DOHH2 (cell line): ENCODE results near the gene COL5A2.

ENCODE experiments used
- H3F3A ChIP-seq: fragments of 200-600 bp; sonication (generic), shearing (Covaris generic); 2 replicates; pipeline ENCODE4 v1.6.0; 2016; ENCODE audit warnings: antibody characterized with exemption, mild to moderate bottlenecking; ENCODE audit not compliant: control insufficient read depth, insufficient read depth
- H3K27ac ChIP-seq: fragments of 200-600 bp; sonication (generic); 2 replicates; pipeline ENCODE4 v1.5.1; 2014; ENCODE audit warnings: low read depth, mild to moderate bottlenecking, low read length, moderate library complexity
- H3K27me3 ChIP-seq: fragments of 200-600 bp; sonication (generic); 2 replicates; pipeline ENCODE4 v1.6.1; 2014; ENCODE audit warnings: mild to moderate bottlenecking, low read length, mixed read lengths; ENCODE audit not compliant: control insufficient read depth
- H3K36me3 ChIP-seq: fragments of 200-600 bp; sonication (generic); 2 replicates; pipeline ENCODE4 v1.6.1; 2014; ENCODE audit warnings: mild to moderate bottlenecking, low read length, moderate library complexity, mixed read lengths; ENCODE audit not compliant: control insufficient read depth
- H3K4me1 ChIP-seq: fragments of 200-600 bp; sonication (generic); 2 replicates; pipeline ENCODE4 v1.6.1; 2014; ENCODE audit warnings: mild to moderate bottlenecking, low read length, mixed read lengths; ENCODE audit not compliant: control insufficient read depth
- H3K4me2 ChIP-seq: fragments of 200-600 bp; sonication (generic); 2 replicates; pipeline ENCODE4 v1.6.0; 2014; ENCODE audit warnings: mild to moderate bottlenecking, low read length, moderate library complexity
- H3K4me3 ChIP-seq: fragments of 200-600 bp; sonication (generic); 2 replicates; pipeline ENCODE4 v1.5.1; 2014; ENCODE audit warnings: mild to moderate bottlenecking, low read length, mixed read lengths
- H3K79me2 ChIP-seq: fragments of 200-600 bp; sonication (generic); 2 replicates; pipeline ENCODE4 v1.6.1; 2014; ENCODE audit warnings: mild to moderate bottlenecking, low read length, mixed read lengths; ENCODE audit not compliant: control insufficient read depth
- H3K9me2 ChIP-seq: fragments of 200-600 bp; sonication (generic); replicated peaks from 2 replicates; pipeline ENCODE4 v1.6.1; 2014; ENCODE audit warnings: mild to moderate bottlenecking, low read length, mixed read lengths; ENCODE audit not compliant: control insufficient read depth
- H3K9me3 ChIP-seq: fragments of 200-600 bp; sonication (generic); 2 replicates; pipeline ENCODE4 v1.6.1; 2014; ENCODE audit warnings: antibody characterized with exemption, low read length, mixed read lengths; ENCODE audit not compliant: control insufficient read depth, insufficient read depth
- H4K20me1 ChIP-seq: fragments of 200-600 bp; sonication (generic); 2 replicates; pipeline ENCODE4 v1.6.0; 2014; ENCODE audit warnings: low read depth, mild to moderate bottlenecking, antibody characterized with exemption, low read length, moderate library complexity; ENCODE audit not compliant: control insufficient read depth, insufficient read depth
- EZH2phosphoT487 ChIP-seq: fragments of 200-600 bp; sonication (generic); IDR thresholded peaks from 2 replicates; pipeline ENCODE4 v1.6.1; 2017; ENCODE audit warnings: borderline replicate concordance, mild to moderate bottlenecking, antibody characterized with exemption, low read length, moderate library complexity, mixed read lengths
- TF ChIP-seq, protein P1 (sequence below): fragments of 200-600 bp; sonication (generic); IDR thresholded peaks from one replicate; pipeline ENCODE4 v1.5.1; 2014; ENCODE audit warnings: antibody characterized with exemption, mild to moderate bottlenecking, low read depth, low read length; ENCODE audit not compliant: poor library complexity, severe bottlenecking

COL5A2 gene

DNA sequence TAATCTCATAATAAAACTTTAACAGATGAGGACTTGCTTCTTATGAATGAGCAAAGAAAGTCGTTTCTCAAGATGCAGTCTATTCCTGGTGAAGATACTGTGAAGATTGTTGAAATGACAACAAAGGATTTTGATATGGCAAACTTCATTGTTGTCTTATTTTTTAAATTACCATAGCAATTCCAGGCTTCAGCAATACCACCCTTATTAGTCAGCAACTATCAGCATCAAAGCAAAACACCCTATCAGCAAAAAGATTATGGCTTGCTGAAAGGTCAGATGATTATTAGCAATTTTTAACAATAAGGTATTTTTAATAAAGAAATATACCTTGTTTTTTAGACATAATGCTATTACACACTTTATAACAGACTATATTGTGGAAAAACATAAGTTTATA, 88.3 kb downstream of the COL5A2 start:
- Histone ChIP-seq H3K27ac (no peak overlapping the region), H3K9me3 (no peaks in the 10 kb centered on the region), H3K36me3 (no peaks in the 10 kb centered on the region), H4K20me1 (no peaks in the 10 kb centered on the region), H3K79me2 (no peaks in the 10 kb centered on the region), H3K9me2 (no peaks in the 10 kb centered on the region), H3K4me1 (no peaks in the 10 kb centered on the region), H3K27me3 (no peaks in the 10 kb centered on the region), H3K4me3 (no peak overlapping the region), H3K4me2 (no peak overlapping the region), H3F3A (no peaks in the 10 kb centered on the region)
- TF ChIP-seq, protein P1, sequence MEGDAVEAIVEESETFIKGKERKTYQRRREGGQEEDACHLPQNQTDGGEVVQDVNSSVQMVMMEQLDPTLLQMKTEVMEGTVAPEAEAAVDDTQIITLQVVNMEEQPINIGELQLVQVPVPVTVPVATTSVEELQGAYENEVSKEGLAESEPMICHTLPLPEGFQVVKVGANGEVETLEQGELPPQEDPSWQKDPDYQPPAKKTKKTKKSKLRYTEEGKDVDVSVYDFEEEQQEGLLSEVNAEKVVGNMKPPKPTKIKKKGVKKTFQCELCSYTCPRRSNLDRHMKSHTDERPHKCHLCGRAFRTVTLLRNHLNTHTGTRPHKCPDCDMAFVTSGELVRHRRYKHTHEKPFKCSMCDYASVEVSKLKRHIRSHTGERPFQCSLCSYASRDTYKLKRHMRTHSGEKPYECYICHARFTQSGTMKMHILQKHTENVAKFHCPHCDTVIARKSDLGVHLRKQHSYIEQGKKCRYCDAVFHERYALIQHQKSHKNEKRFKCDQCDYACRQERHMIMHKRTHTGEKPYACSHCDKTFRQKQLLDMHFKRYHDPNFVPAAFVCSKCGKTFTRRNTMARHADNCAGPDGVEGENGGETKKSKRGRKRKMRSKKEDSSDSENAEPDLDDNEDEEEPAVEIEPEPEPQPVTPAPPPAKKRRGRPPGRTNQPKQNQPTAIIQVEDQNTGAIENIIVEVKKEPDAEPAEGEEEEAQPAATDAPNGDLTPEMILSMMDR = no peak
- TF ChIP-seq EZH2phosphoT487 = no peak

DNA sequence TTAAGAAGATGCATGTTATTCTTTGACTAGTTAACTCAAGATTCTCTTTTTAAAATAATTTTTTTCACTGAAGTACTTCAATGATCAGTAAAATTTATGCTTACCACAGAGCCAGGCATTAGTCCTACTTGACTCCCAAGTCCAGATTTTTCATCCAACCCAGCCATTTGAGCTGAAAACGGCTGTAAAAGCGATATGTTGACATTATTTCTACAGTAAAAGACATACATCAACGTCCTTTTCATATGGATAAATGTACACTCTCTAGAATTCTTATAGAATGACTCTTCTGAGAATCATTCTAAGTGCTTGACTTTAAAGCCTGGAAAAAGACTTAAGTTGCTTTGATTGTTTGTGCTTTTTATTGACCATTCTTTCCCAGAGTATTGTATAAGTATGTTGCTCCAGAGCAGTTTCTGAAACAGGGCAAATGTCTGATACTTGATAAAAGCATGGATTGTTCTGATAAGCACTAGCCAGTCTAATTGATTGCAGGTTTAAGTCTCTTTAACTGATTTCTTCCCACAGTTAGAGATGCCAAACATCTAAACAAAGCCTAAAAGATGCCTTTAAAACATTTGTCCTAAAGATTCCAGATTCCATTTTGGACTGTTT, 90.9 kb downstream of the COL5A2 start:
- no peaks in the 10 kb centered on the region for H3K79me2 ChIP-seq
- no peaks in the 10 kb centered on the region for H3K9me2 ChIP-seq
- H3K4me1 ChIP-seq = no peaks in the 10 kb centered on the region
- H3K27ac ChIP-seq = no peak overlapping the region
- no peaks in the 10 kb centered on the region for H3K9me3 ChIP-seq
- H3F3A ChIP-seq = no peaks in the 10 kb centered on the region
- no peaks in the 10 kb centered on the region for H3K27me3 ChIP-seq
- no peak overlapping the region for H3K4me3 ChIP-seq
- no peaks in the 10 kb centered on the region for H4K20me1 ChIP-seq
- TF ChIP-seq, protein P1 = no peak
- TF ChIP-seq EZH2phosphoT487 = no peak
- H3K36me3 ChIP-seq = no peaks in the 10 kb centered on the region
- no peak overlapping the region for H3K4me2 ChIP-seq

DNA sequence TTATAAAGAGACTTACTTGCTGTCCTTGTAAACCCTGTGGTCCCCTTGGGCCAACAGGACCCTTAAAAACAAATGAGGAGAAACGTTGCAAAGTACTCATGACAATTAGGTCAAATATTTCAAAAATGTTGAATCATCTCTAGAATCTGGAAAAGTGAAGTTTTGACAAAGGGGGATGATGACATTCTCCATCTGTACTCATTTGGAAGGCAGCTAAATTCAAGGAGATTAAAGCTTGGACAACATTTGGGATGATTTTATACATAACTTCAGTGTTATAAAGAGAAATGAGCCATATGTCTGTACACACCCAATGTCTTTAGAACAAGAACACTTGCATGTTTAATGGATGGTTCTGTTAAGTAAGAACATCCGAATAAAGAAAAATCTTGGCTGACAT, 92.9 kb downstream of the COL5A2 start:
- Histone ChIP-seq H3K27ac (no peak overlapping the region), H3F3A (no peaks in the 10 kb centered on the region), H3K4me2 (no peak overlapping the region), H4K20me1 (no peaks in the 10 kb centered on the region), H3K27me3 (no peaks in the 10 kb centered on the region), H3K9me2 (no peaks in the 10 kb centered on the region), H3K36me3 (no peaks in the 10 kb centered on the region), H3K9me3 (no peaks in the 10 kb centered on the region), H3K79me2 (no peaks in the 10 kb centered on the region), H3K4me3 (no peak overlapping the region), H3K4me1 (no peaks in the 10 kb centered on the region)
- TF ChIP-seq EZH2phosphoT487 = no peak
- TF ChIP-seq, protein P1 = no peak
